Common myeloid progenitor, CD34-positive (primary cell): ENCODE measurements around the gene UBASH3B.
"Not testable (repeated sequence)": the region's sequence is repeated elsewhere in the genome, so short reads cannot be mapped to it uniquely, and the experiment has no call there.

ENCODE experiments used
- CTCF ChIA-PET: fragments of 350-600 bp; sonication (Branson Sonifier 250); formaldehyde crosslinking; loops from one replicate; lab custom pipeline; 2021; ENCODE audit warnings: antibody characterized with exemption; lab: Charles Lee
- POLR2A ChIA-PET: fragments of 350-600 bp; sonication (Branson Sonifier 250); formaldehyde crosslinking; loops from one replicate; lab custom pipeline; 2021; ENCODE audit warnings: antibody characterized with exemption; lab: Charles Lee
- DNase-seq, 3 donors: peaks; one replicate each; pipeline versions ENCODE4 v3.0.0 to v3.0.0-alpha.2; 2013
- H3K27ac ChIP-seq, 2 experiments: 1 replicate in 1 of 2; 2 replicates in 1 of 2; pipeline ENCODE4 v1.7.0; 2013; ENCODE audit warnings: inconsistent platforms in 2 of 2, low read length in 2 of 2, mild to moderate bottlenecking in 2 of 2, low read depth in 1 of 2, moderate library complexity in 1 of 2; ENCODE audit not compliant: severe bottlenecking in 2 of 2, insufficient read depth in 1 of 2, poor library complexity in 1 of 2
- H3K27me3 ChIP-seq, 5 experiments: replicated peaks in 2 of 5; 1 replicate in 3 of 5; 2 replicates in 2 of 5; pipeline versions ENCODE4 v1.6.1 to v1.7.0; 2013; ENCODE audit warnings: low read length in 4 of 5, mild to moderate bottlenecking in 2 of 5, moderate library complexity in 2 of 5, inconsistent platforms in 1 of 5; ENCODE audit not compliant: insufficient read depth in 5 of 5, control insufficient read depth in 4 of 5
- H3K36me3 ChIP-seq, 4 experiments: 1 replicate in 2 of 4; 2 replicates in 2 of 4; pipeline versions ENCODE4 v1.6.1 to v1.7.0; 2013; ENCODE audit warnings: low read length in 3 of 4, control low read depth in 1 of 4, mild to moderate bottlenecking in 1 of 4; ENCODE audit not compliant: control insufficient read depth in 4 of 4, insufficient read depth in 4 of 4
- H3K4me1 ChIP-seq, 4 experiments: 1 replicate in 3 of 4; 2 replicates in 1 of 4; pipeline versions ENCODE4 v1.6.1 to v1.7.1; 2013; ENCODE audit warnings: low read length in 3 of 4, mild to moderate bottlenecking in 3 of 4, control low read depth in 1 of 4, inconsistent platforms in 1 of 4, moderate library complexity in 1 of 4; ENCODE audit not compliant: control insufficient read depth in 4 of 4, insufficient read depth in 4 of 4; ENCODE audit errors: control extremely low read depth in 1 of 4
- H3K4me3 ChIP-seq, 7 experiments: 1 replicate in 4 of 7; 2 replicates in 3 of 7; pipeline versions ENCODE4 v1.5.1 to v1.7.0; 2013; ENCODE audit warnings: mild to moderate bottlenecking in 7 of 7, low read length in 6 of 7, moderate library complexity in 6 of 7, inconsistent platforms in 2 of 7, low read depth in 2 of 7, control low read depth in 1 of 7; ENCODE audit not compliant: insufficient read depth in 4 of 7, control insufficient read depth in 1 of 7; ENCODE audit errors: extremely low read depth in 1 of 7
- H3K9me3 ChIP-seq, 5 experiments: 1 replicate in 4 of 5; 2 replicates in 1 of 5; pipeline versions ENCODE4 v1.6.1 to v1.7.1; 2013; ENCODE audit warnings: low read length in 4 of 5, mild to moderate bottlenecking in 2 of 5, inconsistent platforms in 1 of 5, low read depth in 1 of 5, moderate library complexity in 1 of 5; ENCODE audit not compliant: control insufficient read depth in 4 of 5, insufficient read depth in 2 of 5; ENCODE audit errors: control extremely low read depth in 1 of 5
- WGBS: methylation state at CpG from one replicate; pipeline ENCODE4 v1.1.5; 2013; ENCODE audit not compliant: insufficient coverage; 5-methylcytosine and 5-hydroxymethylcytosine counted together

UBASH3B gene

GRCh38 chr11:122816761-122817520, 161.4 kb downstream of the UBASH3B start:
- peaks cover 13 to 44% (median 25%) of the 10 kb centered on the region in 4 experiments for H3K4me1 ChIP-seq
- peak in 2 of 3 donors; percentile 25 to 57 for DNase-seq
- WGBS, result 17% methylated on average over 4 of the region's 8 CpGs
- no peaks in the 10 kb centered on the region for H3K36me3 ChIP-seq
- ChIA-PET POLR2A (no interaction called here), CTCF (interaction anchor here (1.2 to 11.2 kb wide), 6 partner anchors 10 to 37 kb away, joined by 3 to 178 read pairs (median 5); partner anchors contain the start of gene CRTAM)
- H3K9me3 ChIP-seq, result peaks cover 0 to 15% (median 3%) of the 10 kb centered on the region in 5 experiments
- H3K27me3 ChIP-seq, result no peaks in the 10 kb centered on the region
- peak overlapping the region in 2 of 7 experiments; percentile 13 to 33 for H3K4me3 ChIP-seq
- H3K27ac ChIP-seq, result no peak overlapping the region

DNA sequence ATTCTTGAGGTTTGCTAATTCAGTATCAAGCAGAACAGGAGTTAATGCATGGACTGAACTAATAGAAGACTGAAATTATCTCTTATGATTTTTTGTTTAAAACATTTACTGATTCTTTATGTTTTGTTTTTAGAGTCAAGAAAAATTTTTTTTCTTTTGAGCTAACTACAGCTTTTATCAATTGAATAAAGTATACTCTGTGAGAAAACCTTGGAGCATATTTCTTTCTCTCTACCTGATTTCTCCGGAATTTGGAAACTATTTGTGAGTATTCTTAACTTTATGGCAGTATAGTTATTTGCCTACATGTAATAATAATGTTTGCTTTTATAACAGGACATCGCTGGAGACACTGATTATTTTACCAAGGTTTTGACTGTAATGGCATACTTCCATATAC, 164.6 kb downstream of the UBASH3B start:
- Histone ChIP-seq H3K4me3 (no peak overlapping the region), H3K27me3 (no peaks in the 10 kb centered on the region), H3K36me3 (no peaks in the 10 kb centered on the region), H3K27ac (no peak overlapping the region), H3K9me3 (peaks cover 0 to 15% (median 3%) of the 10 kb centered on the region in 5 experiments), H3K4me1 (peaks cover 13 to 37% (median 21%) of the 10 kb centered on the region in 4 experiments)
- ChIA-PET POLR2A (no interaction called here), CTCF (interaction anchor here (1.4 to 11.2 kb wide), 5 partner anchors 7 to 34 kb away, joined by 3 to 178 read pairs (median 11); no protein-coding TSS in a partner anchor)
- WGBS, result 100% methylated on average over 1 of the region's 2 CpGs
- no peak for DNase-seq

DNA sequence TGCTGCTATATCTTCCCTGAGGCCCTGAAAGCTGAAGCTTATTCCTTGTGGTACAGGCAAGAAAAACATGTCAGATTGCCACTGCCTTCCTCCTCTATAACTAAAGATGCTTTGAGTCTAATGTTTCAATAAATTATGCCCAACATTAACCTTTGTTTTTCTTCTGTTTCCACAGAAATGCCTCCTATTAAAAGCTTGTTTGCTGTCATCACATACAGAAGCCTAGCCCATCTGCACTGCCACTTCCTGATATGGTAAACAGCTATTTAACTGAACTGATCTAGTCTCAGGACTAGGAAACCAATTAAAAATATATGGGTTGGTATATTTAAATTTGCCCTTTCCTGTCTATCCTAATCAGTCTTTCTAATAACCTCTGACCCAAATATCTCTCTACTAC, 165.6 kb downstream of the UBASH3B start:
- peaks cover 13 to 33% (median 21%) of the 10 kb centered on the region in 4 experiments for H3K4me1 ChIP-seq
- H3K27ac ChIP-seq, result peak overlapping the region in 1 of 2 experiments; percentile 43
- no peak overlapping the region for H3K4me3 ChIP-seq
- H3K9me3 ChIP-seq, result peaks cover 0 to 15% (median 3%) of the 10 kb centered on the region in 5 experiments
- POLR2A ChIA-PET, result no interaction called here
- no peaks in the 10 kb centered on the region for H3K36me3 ChIP-seq
- no peaks in the 10 kb centered on the region for H3K27me3 ChIP-seq
- CTCF ChIA-PET, result interaction anchor here (0.9 to 11.2 kb wide), 10 partner anchors 8 to 42 kb away, joined by 3 to 178 read pairs (median 4); no protein-coding TSS in a partner anchor
- DNase-seq, result peak in 2 of 3 donors; percentile 56 to 71

GRCh38 chr11:122822241-122822640, 166.7 kb downstream of the UBASH3B start:
- CTCF ChIA-PET, result interaction anchor here (1.0 to 11.2 kb wide), 7 partner anchors 8 to 36 kb away, joined by 3 to 178 read pairs (median 7); no protein-coding TSS in a partner anchor
- no peaks in the 10 kb centered on the region for H3K27me3 ChIP-seq
- 100% methylated on average over 1 of the region's 1 CpG for WGBS
- H3K27ac ChIP-seq, result no peak overlapping the region
- POLR2A ChIA-PET, result no interaction called here
- H3K4me1 ChIP-seq, result peaks cover 10 to 25% (median 14%) of the 10 kb centered on the region in 4 experiments
- no peak overlapping the region for H3K4me3 ChIP-seq
- DNase-seq, result peak in 1 of 3 donors; percentile 53
- H3K9me3 ChIP-seq, result peaks cover 0 to 15% (median 3%) of the 10 kb centered on the region in 5 experiments
- no peaks in the 10 kb centered on the region for H3K36me3 ChIP-seq

- WGBS, result 100% methylated on average over 2 of the region's 4 CpGs
Observed at GRCh38 chr11:122823564-122823963, 168.0 kb downstream of the UBASH3B start.

DNA sequence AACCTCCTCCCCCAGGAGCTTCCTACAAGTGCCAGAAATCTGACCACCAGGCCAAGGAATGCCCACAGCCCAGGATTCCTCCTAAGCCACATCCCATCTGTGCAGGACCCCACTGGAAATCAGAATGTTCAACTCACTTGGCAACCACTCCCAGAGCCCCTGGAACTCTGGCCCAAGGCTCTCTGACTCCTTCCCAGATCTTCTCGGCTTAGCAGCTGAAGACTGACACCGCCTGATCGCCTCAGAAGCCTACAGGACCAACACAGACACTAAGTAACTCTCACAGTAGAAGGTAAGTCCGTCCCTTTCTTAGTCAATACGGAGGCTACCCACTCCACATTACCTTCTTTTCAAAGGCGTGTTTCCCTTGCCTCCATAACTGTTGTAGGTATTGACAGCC, 173.8 kb downstream of the UBASH3B start:
- H3K4me3 ChIP-seq, POLR2A ChIA-PET, H3K36me3 ChIP-seq, H3K27ac ChIP-seq, DNase-seq, H3K27me3 ChIP-seq, H3K9me3 ChIP-seq, CTCF ChIA-PET: not testable (repeated sequence)
- 88% methylated on average over 3 of the region's 6 CpGs for WGBS
- peaks cover 3 to 31% (median 20%) of the 10 kb centered on the region in 4 experiments for H3K4me1 ChIP-seq

More at GRCh38 chr11:122823564-122823963, 168.0 kb downstream of the UBASH3B start:
- POLR2A ChIA-PET, result no interaction called here
- no peaks in the 10 kb centered on the region for H3K36me3 ChIP-seq
- no peak overlapping the region for H3K27ac ChIP-seq
- H3K4me1 ChIP-seq, result peaks cover 6 to 16% (median 11%) of the 10 kb centered on the region in 4 experiments
- H3K4me3 ChIP-seq, result no peak overlapping the region
- CTCF ChIA-PET, result interaction anchor here (0.8 to 1.6 kb wide), 5 partner anchors 9 to 30 kb away, joined by 3 to 8 read pairs (median 4); no protein-coding TSS in a partner anchor
- no peak for DNase-seq
- H3K27me3 ChIP-seq, result no peaks in the 10 kb centered on the region
- peaks cover 0 to 15% (median 3%) of the 10 kb centered on the region in 5 experiments for H3K9me3 ChIP-seq

- peaks cover 3 to 31% (median 20%) of the 10 kb centered on the region in 4 experiments for H3K4me1 ChIP-seq
- H3K27ac ChIP-seq, POLR2A ChIA-PET, DNase-seq, H3K36me3 ChIP-seq, H3K27me3 ChIP-seq, H3K4me3 ChIP-seq, H3K9me3 ChIP-seq: not testable (repeated sequence)
- CTCF ChIA-PET, result interaction anchor here (0.8 to 5.5 kb wide), 7 partner anchors 12 to 180 kb away, joined by 3 to 45 read pairs (median 11); no protein-coding TSS in a partner anchor
- WGBS, result 0% methylated on average over 1 of the region's 4 CpGs
Observed at GRCh38 chr11:122832297-122832696, 176.8 kb downstream of the UBASH3B start.
